SU-DHL-6 (cell line): ENCODE results near the gene ADAMTS15.

Experiments
- H2AFZ ChIP-seq: fragments of 200-600 bp; sonication (generic); 2 replicates; pipeline ENCODE4 v1.6.1; 2014; ENCODE audit warnings: low read depth, mild to moderate bottlenecking, moderate library complexity, mixed read lengths, antibody characterized with exemption, low read length; ENCODE audit not compliant: severe bottlenecking
- H3F3A ChIP-seq: fragments of 200-600 bp; shearing (Covaris generic); 2 replicates; pipeline ENCODE4 v1.6.0; 2016; ENCODE audit warnings: antibody characterized with exemption, mild to moderate bottlenecking; ENCODE audit not compliant: insufficient read depth
- H3K27ac ChIP-seq: fragments of 200-600 bp; sonication (generic); 2 replicates; pipeline ENCODE4 v1.5.1; 2016; ENCODE audit warnings: low read depth, mild to moderate bottlenecking, low read length, moderate library complexity, mixed read lengths
- H3K27me3 ChIP-seq: fragments of 200-600 bp; sonication (generic), shearing (Covaris generic); 2 replicates; pipeline ENCODE4 v1.6.0; 2014; ENCODE audit warnings: mild to moderate bottlenecking, low read length
- H3K36me3 ChIP-seq: fragments of 200-600 bp; sonication (generic); 2 replicates; pipeline ENCODE4 v1.6.1; 2014; ENCODE audit warnings: mild to moderate bottlenecking, low read length, mixed read lengths
- H3K4me2 ChIP-seq: fragments of 300-600, 200-600 bp; shearing (Covaris generic), sonication (generic); 2 replicates; pipeline ENCODE4 v1.6.0; 2014; ENCODE audit warnings: low read length, low read depth, mild to moderate bottlenecking; ENCODE audit not compliant: poor library complexity, severe bottlenecking
- H3K4me3 ChIP-seq: fragments of 200-600 bp; sonication (generic); 2 replicates; pipeline ENCODE4 v1.5.1; 2014; ENCODE audit warnings: antibody characterized with exemption, low read length, mild to moderate bottlenecking, mixed read lengths; ENCODE audit not compliant: insufficient read depth, poor library complexity, severe bottlenecking
- H3K79me2 ChIP-seq: fragments of 200-600 bp; sonication (generic); 2 replicates; pipeline ENCODE4 v1.6.1; 2014; ENCODE audit warnings: mild to moderate bottlenecking, low read length, moderate library complexity; ENCODE audit not compliant: insufficient read depth
- H3K9ac ChIP-seq: fragments of 200-600 bp; sonication (generic); 2 replicates; pipeline ENCODE4 v1.7.0; 2014; ENCODE audit warnings: mild to moderate bottlenecking, low read length
- H3K9me2 ChIP-seq: fragments of 200-600 bp; sonication (generic); replicated peaks from 2 replicates; pipeline ENCODE4 v1.6.1; 2014; ENCODE audit warnings: low read length; ENCODE audit not compliant: insufficient read depth
- H3K9me3 ChIP-seq: fragments of 200-600 bp; sonication (generic); 2 replicates; pipeline ENCODE4 v1.6.1; 2014; ENCODE audit warnings: low read length, mixed read lengths; ENCODE audit not compliant: insufficient read depth
- H4K20me1 ChIP-seq: fragments of 200-600 bp; sonication (generic); 2 replicates; pipeline ENCODE4 v1.6.1; 2014; ENCODE audit warnings: low read depth, mild to moderate bottlenecking, antibody characterized with exemption, low read length, moderate library complexity, mixed read lengths
- EZH2phosphoT487 ChIP-seq: fragments of 200-600 bp; sonication (generic), shearing (Covaris generic); conservative IDR thresholded peaks from 2 replicates; pipeline ENCODE4 v1.6.1; 2018; ENCODE audit warnings: mild to moderate bottlenecking, antibody characterized with exemption, low read length, moderate library complexity, mixed read lengths
- TF ChIP-seq, protein P1 (sequence below): fragments of 200-600 bp; sonication (generic); IDR thresholded peaks from one replicate; pipeline ENCODE4 v1.5.1; 2017; ENCODE audit warnings: antibody characterized with exemption, mild to moderate bottlenecking, low read length, moderate library complexity; ENCODE audit not compliant: insufficient read depth, poor library complexity, severe bottlenecking

Gene ADAMTS15

GRCh38 chr11:130433357-130433756 lies 15.1 kb upstream of the ADAMTS15 start:
- Histone ChIP-seq H3K4me3 (no peak overlapping the region), H3F3A (no peaks in the 10 kb centered on the region), H3K79me2 (no peaks in the 10 kb centered on the region), H3K27me3 (no peaks in the 10 kb centered on the region), H3K27ac (no peak overlapping the region), H3K9ac (no peak overlapping the region), H2AFZ (no peak overlapping the region), H4K20me1 (no peaks in the 10 kb centered on the region), H3K4me2 (no peak overlapping the region), H3K36me3 (no peaks in the 10 kb centered on the region), H3K9me2 (no peaks in the 10 kb centered on the region), H3K9me3 (no peaks in the 10 kb centered on the region)
- TF ChIP-seq EZH2phosphoT487 = no peak

DNA sequence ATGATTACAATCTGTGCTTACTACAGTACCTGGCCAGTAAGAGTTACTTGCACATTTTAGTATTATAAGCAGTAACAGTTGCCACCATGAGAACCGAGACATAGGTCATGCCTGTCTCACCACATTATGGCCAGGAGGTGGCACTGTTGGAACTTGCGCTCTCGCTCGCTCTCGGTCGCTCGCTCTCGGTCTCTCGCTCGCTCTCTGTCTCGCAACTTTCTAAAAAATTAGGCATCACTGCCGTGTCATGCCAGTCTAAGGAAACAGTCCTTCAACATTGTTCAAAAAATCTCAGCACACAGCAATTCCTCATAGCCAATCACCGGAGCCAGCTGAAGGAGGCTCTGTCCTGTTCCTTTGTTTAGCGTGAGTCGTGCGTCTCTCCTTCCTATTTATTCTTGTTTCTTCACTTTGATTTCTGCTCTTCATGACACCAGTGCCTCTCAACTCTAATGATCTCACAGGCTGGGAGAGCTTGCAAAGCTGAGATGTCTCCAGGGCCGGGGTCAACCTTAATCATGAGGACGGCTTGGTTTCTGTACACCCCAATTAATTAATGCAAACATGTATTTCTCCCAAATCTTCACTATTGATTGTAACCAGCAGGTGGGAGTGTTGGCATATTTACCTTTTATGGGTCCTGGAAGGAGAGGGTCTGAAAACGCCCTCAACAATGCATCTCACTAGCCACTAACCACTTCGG lies 13.8 kb upstream of the ADAMTS15 start:
- Histone ChIP-seq H3K4me2 (peak overlapping the region; percentile 79), H3K79me2 (no peaks in the 10 kb centered on the region), H3K9me3 (no peaks in the 10 kb centered on the region), H3K36me3 (no peaks in the 10 kb centered on the region), H3K9me2 (no peaks in the 10 kb centered on the region), H3K9ac (peak overlapping the region; percentile 49; the same call in 1 of the 2 replicates), H2AFZ (peak overlapping the region; percentile 93), H3K27ac (no peak overlapping the region), H3F3A (no peaks in the 10 kb centered on the region), H3K4me3 (peak overlapping the region; percentile 46), H3K27me3 (no peaks in the 10 kb centered on the region), H4K20me1 (no peaks in the 10 kb centered on the region)
- no peak for TF ChIP-seq EZH2phosphoT487
- TF ChIP-seq, protein P1, sequence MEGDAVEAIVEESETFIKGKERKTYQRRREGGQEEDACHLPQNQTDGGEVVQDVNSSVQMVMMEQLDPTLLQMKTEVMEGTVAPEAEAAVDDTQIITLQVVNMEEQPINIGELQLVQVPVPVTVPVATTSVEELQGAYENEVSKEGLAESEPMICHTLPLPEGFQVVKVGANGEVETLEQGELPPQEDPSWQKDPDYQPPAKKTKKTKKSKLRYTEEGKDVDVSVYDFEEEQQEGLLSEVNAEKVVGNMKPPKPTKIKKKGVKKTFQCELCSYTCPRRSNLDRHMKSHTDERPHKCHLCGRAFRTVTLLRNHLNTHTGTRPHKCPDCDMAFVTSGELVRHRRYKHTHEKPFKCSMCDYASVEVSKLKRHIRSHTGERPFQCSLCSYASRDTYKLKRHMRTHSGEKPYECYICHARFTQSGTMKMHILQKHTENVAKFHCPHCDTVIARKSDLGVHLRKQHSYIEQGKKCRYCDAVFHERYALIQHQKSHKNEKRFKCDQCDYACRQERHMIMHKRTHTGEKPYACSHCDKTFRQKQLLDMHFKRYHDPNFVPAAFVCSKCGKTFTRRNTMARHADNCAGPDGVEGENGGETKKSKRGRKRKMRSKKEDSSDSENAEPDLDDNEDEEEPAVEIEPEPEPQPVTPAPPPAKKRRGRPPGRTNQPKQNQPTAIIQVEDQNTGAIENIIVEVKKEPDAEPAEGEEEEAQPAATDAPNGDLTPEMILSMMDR = peak; percentile 35

DNA sequence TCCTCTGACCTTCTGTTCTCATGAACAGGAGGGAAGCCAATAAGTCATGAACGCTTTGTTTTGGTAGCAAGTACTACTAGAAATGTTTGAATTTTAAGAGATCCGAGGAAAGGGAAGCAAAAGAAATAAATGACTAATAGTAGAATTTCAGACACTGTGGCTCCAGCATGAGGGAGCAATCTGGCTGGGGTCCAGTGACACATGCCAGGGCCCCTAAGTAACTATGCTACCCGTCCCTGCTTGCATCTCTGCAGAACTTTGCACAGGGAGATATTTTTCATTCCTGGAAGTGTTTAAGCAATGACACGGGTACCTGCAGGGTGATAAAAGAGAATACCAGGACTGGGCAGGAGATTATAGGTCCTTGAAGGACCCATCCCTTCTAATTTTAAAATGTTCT lies 12.8 kb upstream of the ADAMTS15 start:
- Histone ChIP-seq H3K27me3 (no peaks in the 10 kb centered on the region), H3K4me2 (no peak overlapping the region), H3K79me2 (no peaks in the 10 kb centered on the region), H3K9ac (no peak overlapping the region), H3K36me3 (no peaks in the 10 kb centered on the region), H3K9me2 (no peaks in the 10 kb centered on the region), H3F3A (no peaks in the 10 kb centered on the region), H3K4me3 (no peak overlapping the region), H2AFZ (no peak overlapping the region), H4K20me1 (no peaks in the 10 kb centered on the region), H3K27ac (no peak overlapping the region), H3K9me3 (no peaks in the 10 kb centered on the region)
- TF ChIP-seq, protein P1 = no peak
- no peak for TF ChIP-seq EZH2phosphoT487

DNA sequence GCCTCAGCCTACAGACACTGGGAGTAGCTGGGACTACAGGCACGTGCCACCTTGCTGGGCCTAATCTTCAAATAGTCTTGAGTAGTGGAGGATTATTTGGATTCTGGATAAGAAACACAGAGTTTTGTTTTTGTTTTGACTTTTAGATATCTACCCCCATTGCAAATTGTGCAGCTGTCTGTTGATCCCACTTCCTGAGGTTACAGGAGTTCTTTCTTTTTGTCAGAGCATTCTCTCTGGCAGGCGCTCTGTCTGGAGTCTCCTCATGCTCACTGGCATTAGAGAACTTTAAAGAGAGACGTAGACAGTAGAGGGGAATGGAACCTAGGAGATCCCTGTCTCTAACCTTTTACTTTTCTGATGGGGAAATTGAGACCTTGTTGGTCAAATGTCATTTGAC lies 12.3 kb upstream of the ADAMTS15 start:
- no peaks in the 10 kb centered on the region for H4K20me1 ChIP-seq
- H3K9me2 ChIP-seq = no peaks in the 10 kb centered on the region
- H3K79me2 ChIP-seq = no peaks in the 10 kb centered on the region
- H3K9ac ChIP-seq = no peak overlapping the region
- H3K36me3 ChIP-seq = no peaks in the 10 kb centered on the region
- H3F3A ChIP-seq = no peaks in the 10 kb centered on the region
- H3K27me3 ChIP-seq = no peaks in the 10 kb centered on the region
- H2AFZ ChIP-seq = no peak overlapping the region
- no peak overlapping the region for H3K4me2 ChIP-seq
- no peak overlapping the region for H3K4me3 ChIP-seq
- TF ChIP-seq EZH2phosphoT487 = no peak
- TF ChIP-seq, protein P1 = no peak
- no peak overlapping the region for H3K27ac ChIP-seq
- no peaks in the 10 kb centered on the region for H3K9me3 ChIP-seq
